Tibial nerve (tissue), 4 donors: ENCODE data around the gene GRM7. TPM values are rescaled to one million over a fixed set of nuclear protein-coding genes. Genes with fewer than 3 reads are reported as not detected.

Source experiments
- DNase-seq, 2 donors: peaks; one replicate each; pipeline ENCODE4 v3.0.0-alpha.2; 2019; ENCODE audit warnings: low spot score in 2 of 2
- H3K27ac ChIP-seq, 4 donors: fragments of 200-600 bp; sonication (generic) in 3 of 4; one replicate each; pipeline ENCODE4 v1.5.1; 2017 to 2019; ENCODE audit warnings: mild to moderate bottlenecking in 1 of 4
- H3K27me3 ChIP-seq, 2 donors: fragments of 200-600 bp; sonication (generic) in 1 of 2; one replicate each; pipeline versions ENCODE4 v1.5.1 to v1.6.0; 2017 to 2019
- H3K36me3 ChIP-seq, 3 donors: fragments of 200-600 bp; sonication (generic); one replicate each; pipeline ENCODE4 v1.5.1; 2018 to 2019
- H3K4me1 ChIP-seq, 4 donors: fragments of 200-600 bp; sonication (generic) in 3 of 4; one replicate each; pipeline ENCODE4 v1.5.1; 2017 to 2019
- H3K4me3 ChIP-seq, 4 donors: fragments of 200-600 bp; sonication (generic) in 3 of 4; one replicate each; pipeline ENCODE4 v1.5.1; 2017 to 2019; ENCODE audit warnings: mild to moderate bottlenecking in 1 of 4, moderate library complexity in 1 of 4
- H3K9me3 ChIP-seq, 4 donors: fragments of 200-600 bp; sonication (generic) in 3 of 4; one replicate each; pipeline ENCODE4 v1.5.1; 2017 to 2019
- CTCF ChIP-seq, 5 experiments: fragments of 200-600 bp in 3 of 5; fragments of 450-650 bp in 2 of 5; sonication (generic) in 3 of 5; IDR thresholded peaks; one replicate each; pipeline ENCODE4 v1.5.1; 2016 to 2019; ENCODE audit warnings: antibody characterized with exemption in 5 of 5, mild to moderate bottlenecking in 3 of 5, moderate library complexity in 2 of 5
- EP300 ChIP-seq, 2 donors: sonication (generic); formaldehyde crosslinking; IDR thresholded peaks; one replicate each; pipeline ENCODE4 v1.6.1; 2017; ENCODE audit warnings: antibody characterized with exemption in 2 of 2, mild to moderate bottlenecking in 1 of 2
- POLR2A ChIP-seq, 2 donors: fragments of 450-650 bp; IDR thresholded peaks; one replicate each; pipeline ENCODE4 v1.6.1; 2017; ENCODE audit warnings: antibody characterized with exemption in 2 of 2, mild to moderate bottlenecking in 2 of 2, moderate library complexity in 2 of 2
- WGBS, 2 donors: methylation state at CpG; one replicate each; pipeline ENCODE4 v1.1.5; 2018; 5-methylcytosine and 5-hydroxymethylcytosine counted together
- total RNA-seq, 4 donors: library from RNA; depleted of rRNA; stranded (reverse); fragments of >200 nt; gene quantifications; one replicate each; pipeline ENCODE4 v1.1.0, GENCODE V29; 2016

GRM7 gene
- under 1 TPM in 2 of 4 donors, not detected in 2; 0.22 to 0.84 TPM for total RNA-seq

- Histone ChIP-seq H3K4me1 (peaks cover 0 to 26% (median 0%) of the 10 kb centered on the region in 4 donors), H3K4me3 (peak within 1 kb of the TSS in 3 of 4 donors; percentile 3 to 43 (median 4)), H3K27me3 (peaks cover 0 to 57% of the 10 kb centered on the region in 2 donors), H3K27ac (no peak within 1 kb of the TSS), H3K36me3 (no peaks in the 10 kb centered on the region), H3K9me3 (no peaks in the 10 kb centered on the region)
- no peak for TF ChIP-seq POLR2A (IDR thresholded peaks at IDR 0.05)
- TF ChIP-seq EP300 (IDR thresholded peaks at IDR 0.05) = no peak
- no peak for TF ChIP-seq CTCF (IDR thresholded peaks at IDR 0.05)
- DNase-seq = no peak
- WGBS, 2 donors = 1% methylated on average over 54 to 62 of the region's 62 CpGs
Measured at GRCh38 chr3:6860954-6861624, at the start of gene GRM7. TSS of gene GRM7 (plus strand) at chr3:6861115.

GRCh38 chr3:6821411-6821810 lies 39.5 kb upstream of the GRM7 start:
- DNase-seq = no peak
- Histone ChIP-seq H3K9me3 (no peaks in the 10 kb centered on the region), H3K27me3 (no peaks in the 10 kb centered on the region), H3K4me1 (no peaks in the 10 kb centered on the region), H3K4me3 (no peak overlapping the region), H3K27ac (no peak overlapping the region), H3K36me3 (no peaks in the 10 kb centered on the region)
- TF ChIP-seq EP300 (IDR thresholded peaks at IDR 0.05) = no peak
- TF ChIP-seq POLR2A (IDR thresholded peaks at IDR 0.05) = no peak
- no peak for TF ChIP-seq CTCF (IDR thresholded peaks at IDR 0.05)
- WGBS, 2 donors = 83 to 86% methylated on average over 3 of the region's 3 CpGs

DNA sequence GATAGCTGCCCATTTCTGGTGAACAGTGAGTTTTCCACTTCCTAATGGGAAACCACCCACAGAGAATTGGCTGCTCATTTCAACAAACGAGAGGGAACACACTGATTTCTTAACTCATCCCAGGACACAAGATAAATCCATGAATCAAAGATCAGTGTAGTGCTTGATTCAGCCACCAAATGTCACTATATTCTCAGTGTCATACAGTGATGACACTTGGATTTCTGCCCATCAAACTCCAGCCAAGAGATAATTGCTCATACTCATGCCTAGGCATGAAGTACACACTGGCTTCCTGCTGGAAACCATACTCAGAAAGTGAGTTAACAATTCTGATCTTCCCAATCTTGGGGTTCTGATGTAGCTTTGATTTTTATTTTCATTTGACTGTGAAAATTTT lies 35.4 kb upstream of the GRM7 start:
- H3K4me3 ChIP-seq = no peak overlapping the region
- 21 to 29% methylated on average over 1 of the region's 1 CpG for WGBS, 2 donors
- no peak overlapping the region for H3K27ac ChIP-seq

DNA sequence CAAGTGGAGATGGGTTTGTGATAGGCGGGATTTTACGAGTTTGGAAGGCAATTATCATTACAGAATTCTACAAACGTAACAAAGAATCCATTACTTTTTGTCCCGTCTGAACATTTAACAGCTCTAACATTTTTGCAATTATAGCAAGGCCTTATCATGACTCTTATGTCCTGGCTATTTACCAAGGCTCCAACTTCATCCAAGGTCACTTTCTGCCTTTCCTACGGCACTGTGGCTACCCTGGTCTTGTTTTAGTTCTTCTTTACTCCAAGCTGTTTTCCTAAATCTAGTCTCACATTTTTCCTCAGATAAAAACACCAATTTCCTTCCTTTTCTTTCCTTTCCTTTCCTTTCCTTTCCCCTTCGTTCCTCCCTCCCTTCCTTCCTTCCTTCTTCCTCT lies 33.5 kb upstream of the GRM7 start:
- Histone ChIP-seq H3K9me3 (no peaks in the 10 kb centered on the region), H3K27ac (no peak overlapping the region), H3K27me3 (no peaks in the 10 kb centered on the region), H3K36me3 (no peaks in the 10 kb centered on the region), H3K4me3 (no peak overlapping the region), H3K4me1 (no peaks in the 10 kb centered on the region)
- DNase-seq = no peak
- TF ChIP-seq POLR2A (IDR thresholded peaks at IDR 0.05) = no peak
- no peak for TF ChIP-seq EP300 (IDR thresholded peaks at IDR 0.05)
- TF ChIP-seq CTCF (IDR thresholded peaks at IDR 0.05) = no peak
- 60 to 80% methylated on average over 6 of the region's 6 CpGs for WGBS, 2 donors

More for the DNA sequence above, 35.4 kb upstream of the GRM7 start:
- Histone ChIP-seq H3K27me3 (no peaks in the 10 kb centered on the region), H3K4me1 (no peaks in the 10 kb centered on the region), H3K36me3 (no peaks in the 10 kb centered on the region), H3K9me3 (no peaks in the 10 kb centered on the region)
- TF ChIP-seq EP300 (IDR thresholded peaks at IDR 0.05) (no peak), CTCF (IDR thresholded peaks at IDR 0.05) (no peak), POLR2A (IDR thresholded peaks at IDR 0.05) (no peak)
- DNase-seq = no peak

- H3K36me3 ChIP-seq = no peaks in the 10 kb centered on the region
- no peak overlapping the region for H3K4me3 ChIP-seq
- no peaks in the 10 kb centered on the region for H3K27me3 ChIP-seq
- no peaks in the 10 kb centered on the region for H3K4me1 ChIP-seq
- 91 to 95% methylated on average over 1 of the region's 1 CpG for WGBS, 2 donors
- no peak overlapping the region for H3K27ac ChIP-seq
- DNase-seq = no peak
- TF ChIP-seq POLR2A (IDR thresholded peaks at IDR 0.05) (no peak), CTCF (IDR thresholded peaks at IDR 0.05) (no peak), EP300 (IDR thresholded peaks at IDR 0.05) (no peak)
- no peaks in the 10 kb centered on the region for H3K9me3 ChIP-seq
Measured at GRCh38 chr3:6844723-6845122, 16.2 kb upstream of the GRM7 start.
